NOMO-1 treated with DMSO at 0.1 percent for 48 hours (cell line): ENCODE measurements around the gene NOTCH3.

Source experiments
- DNase-seq: peaks from one replicate; lab custom pipeline; 2025; ENCODE audit not compliant: unreplicated experiment; lab: John Stamatoyannopoulos, UW

Gene NOTCH3

DNA sequence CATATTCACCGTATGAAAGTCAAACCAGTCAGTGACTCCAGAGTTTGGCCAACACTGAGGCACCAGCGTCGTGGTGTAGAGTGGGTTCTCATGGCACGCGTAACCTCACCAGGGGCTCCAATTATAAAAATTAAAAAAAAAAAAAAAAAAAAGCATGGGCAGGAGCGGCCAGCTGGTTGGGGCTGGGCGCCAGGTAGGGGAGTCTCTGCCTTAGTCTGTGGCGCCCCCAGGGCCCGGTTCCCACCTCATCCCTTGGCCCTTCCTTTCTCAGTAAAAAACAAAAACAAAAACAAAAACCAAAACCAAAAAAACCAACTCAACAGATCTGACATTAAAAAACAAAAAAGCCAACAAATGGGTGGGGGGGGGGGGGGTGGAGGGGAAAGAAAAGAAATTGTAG, 36.1 kb upstream of the NOTCH3 start:
- no peak for DNase-seq

DNA sequence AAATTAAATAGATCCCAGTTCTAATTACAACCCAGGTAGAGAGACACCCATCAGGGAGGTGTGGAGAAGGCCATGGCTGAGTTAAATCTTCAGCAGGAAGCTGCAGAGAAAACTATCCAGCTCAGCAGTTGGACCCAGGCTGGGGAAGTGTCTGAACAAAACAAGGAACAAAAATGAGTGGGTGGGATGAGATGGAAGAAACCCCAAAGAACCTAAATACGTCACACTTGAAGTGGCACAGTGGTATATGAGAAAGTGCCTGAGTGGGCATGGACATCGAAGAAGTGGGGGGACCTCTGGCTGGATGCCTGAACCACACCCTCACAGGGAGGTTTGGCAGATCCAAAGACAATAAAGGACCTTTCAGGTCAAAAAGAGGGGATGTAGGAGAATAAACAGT, 35.0 kb upstream of the NOTCH3 start:
- no peak for DNase-seq

DNA sequence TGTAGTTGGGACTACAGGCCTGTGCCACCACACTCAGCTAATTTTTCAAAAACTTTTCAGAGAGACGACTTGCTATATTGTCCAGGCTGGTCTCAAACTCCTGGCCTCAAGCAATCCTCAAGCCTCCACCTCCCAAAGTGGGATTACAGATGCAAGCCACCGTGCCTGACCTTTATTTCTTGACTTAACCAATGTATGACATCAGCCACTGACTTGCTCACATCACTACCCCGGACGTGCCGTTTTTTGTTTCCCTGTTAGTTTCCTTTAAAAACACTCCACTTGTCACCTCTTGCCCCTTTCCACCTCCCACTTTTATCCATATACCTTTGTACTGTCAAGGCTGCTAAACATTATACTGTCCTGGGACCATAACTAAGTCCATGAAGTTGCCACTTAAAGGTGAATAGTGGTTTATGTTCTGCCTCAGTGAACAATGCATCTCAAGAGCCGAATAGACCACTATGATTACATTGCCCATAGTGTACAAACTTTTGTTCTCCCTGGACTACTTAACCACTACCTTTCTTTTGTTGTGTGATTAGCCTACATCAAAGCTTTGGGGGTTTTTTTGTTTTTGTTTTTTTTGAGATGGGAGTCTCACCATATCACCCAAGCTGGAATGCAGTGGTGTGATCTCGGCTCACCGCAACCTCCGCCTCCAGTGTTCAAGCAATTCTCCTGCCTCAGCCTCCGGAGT, 33.8 kb upstream of the NOTCH3 start:
- DNase-seq, result no peak

DNA sequence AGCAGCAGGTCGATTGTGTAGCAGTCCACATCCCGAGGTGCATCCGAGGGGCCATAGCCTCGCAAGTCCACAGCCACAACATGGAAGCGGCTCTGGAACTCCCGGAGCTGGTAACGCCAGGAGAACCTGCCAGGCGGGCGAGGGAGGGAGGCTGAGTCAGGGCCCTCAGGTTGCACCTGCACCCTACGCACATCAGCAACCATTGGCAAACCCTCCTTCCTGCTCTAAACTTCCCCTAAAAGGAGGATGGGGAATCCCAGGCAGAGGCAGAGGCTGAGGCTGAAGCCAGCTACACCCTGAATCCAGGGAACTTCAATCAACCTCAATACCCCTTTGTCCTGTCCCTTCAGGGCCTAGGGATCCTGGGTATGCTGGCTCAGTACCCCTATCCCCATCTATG, 30.5 kb upstream of the NOTCH3 start:
- no peak for DNase-seq

DNA sequence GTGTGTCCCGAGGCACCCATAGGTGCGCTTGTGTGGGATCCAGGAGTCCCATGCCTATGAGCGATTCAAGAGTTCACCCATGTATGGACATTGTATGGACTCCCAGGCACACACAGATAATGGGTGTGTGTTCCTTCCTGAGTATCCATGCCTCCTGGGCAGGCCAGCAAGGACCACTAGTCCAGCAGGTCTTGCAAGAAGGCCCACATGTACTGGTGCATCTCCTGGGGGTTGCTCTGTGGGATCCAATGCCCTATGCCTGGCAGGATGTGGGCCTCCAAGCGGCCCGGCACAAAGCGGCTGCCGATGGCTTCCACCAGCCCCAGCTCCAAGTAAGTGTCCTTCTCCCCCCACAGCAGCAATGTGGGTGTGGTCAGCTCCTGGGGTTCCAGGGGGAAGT, 26.5 kb upstream of the NOTCH3 start:
- DNase-seq, result no peak

DNA sequence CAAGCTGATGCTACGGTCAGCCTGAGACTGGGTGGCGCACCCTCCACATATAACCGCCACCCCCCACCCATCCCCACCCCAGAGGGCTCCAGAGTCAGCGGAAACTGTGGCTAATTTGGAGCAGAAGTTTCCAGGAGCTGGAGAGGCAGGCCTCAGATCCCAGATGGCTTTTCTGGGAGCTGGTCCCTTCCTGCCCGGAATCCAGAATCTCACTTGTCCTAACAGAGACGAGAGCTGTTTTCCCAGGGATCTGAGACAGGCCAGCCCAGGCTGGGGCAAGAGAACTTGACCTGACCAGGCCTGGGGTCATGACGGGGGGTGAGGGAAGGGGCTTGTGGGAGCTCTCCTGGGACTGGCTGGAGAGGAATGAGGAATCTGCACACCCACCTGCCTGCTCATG, 25.0 kb upstream of the NOTCH3 start:
- no peak for DNase-seq

DNA sequence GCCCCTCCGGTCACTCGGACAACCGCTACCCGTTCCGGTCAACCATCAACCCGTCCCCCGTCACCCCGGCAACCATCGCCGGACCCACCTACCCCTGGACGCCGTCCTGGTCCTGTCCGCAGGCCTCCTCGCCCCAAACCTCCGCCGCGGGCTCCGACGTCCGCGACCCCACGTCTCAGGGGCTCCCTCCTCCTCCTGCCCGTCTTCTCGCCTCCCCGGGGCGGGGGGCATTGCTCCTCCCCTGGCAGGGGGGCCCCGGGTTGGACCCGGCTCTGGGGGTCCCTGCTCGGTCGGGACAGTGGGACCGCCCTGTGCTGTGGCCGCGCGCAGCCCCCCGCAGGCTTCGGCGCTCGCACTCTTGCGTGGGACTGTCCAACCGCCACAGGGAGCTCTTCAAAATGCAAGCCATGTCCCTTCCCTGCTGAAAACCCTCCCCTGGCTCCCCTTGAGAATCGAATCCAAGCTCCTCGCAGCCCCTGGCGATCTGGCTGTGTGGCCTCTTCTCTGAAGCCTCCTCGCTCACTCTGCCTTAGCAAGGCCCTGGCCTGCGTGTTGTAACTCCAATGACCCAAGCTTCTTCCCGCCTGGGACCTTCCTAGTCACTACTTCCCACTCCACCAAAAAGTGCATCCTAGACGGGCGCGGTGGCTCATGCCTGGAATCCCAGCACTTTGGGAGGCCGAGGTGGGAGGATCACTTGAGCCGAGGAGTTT, 23.0 kb upstream of the NOTCH3 start:
- DNase-seq, result no peak

DNA sequence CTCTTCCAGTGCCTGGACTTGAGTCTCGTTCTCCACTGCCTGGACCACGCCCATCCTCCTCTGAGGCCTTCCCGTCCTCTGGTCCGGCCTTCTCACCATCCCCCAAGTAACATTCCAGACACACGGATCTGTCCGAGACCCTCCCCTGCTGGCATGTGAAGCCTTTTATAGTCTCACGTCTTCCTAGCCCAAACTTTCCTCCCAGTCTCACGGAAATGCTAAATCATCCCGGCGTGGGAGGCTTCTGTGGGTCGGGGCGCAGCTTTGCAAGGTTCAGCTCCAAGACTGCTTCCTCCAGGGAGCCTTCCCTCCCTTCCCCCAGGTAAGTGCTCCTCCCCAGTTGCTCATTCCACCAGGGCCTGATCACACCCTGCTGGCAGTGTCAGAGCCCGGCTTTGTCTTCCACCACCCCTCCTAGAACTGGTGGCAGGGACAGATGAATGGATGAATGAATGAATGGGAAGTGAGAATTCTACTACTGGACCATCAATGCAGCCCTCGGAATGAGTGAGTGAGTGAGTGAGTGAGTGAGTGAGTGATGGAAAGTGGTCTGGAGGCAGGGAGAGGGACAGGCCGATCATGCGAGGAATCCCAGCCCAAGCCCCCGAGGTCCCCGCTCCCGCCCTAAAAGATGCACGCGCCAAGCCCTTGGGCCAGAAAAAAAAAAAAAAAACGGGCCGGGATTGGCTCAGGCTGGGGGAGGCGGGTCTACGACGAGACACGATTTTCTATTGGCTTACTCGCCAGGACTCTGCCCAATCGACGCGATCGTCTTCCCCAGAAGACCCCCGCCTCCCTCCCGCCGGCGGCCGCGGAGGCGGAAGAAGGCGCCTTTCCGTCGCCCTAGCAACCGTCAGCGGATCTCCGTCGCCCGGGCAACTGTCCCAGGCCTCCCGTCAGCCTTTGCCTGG, 22.2 kb upstream of the NOTCH3 start:
- peak; percentile 87 for DNase-seq

DNA sequence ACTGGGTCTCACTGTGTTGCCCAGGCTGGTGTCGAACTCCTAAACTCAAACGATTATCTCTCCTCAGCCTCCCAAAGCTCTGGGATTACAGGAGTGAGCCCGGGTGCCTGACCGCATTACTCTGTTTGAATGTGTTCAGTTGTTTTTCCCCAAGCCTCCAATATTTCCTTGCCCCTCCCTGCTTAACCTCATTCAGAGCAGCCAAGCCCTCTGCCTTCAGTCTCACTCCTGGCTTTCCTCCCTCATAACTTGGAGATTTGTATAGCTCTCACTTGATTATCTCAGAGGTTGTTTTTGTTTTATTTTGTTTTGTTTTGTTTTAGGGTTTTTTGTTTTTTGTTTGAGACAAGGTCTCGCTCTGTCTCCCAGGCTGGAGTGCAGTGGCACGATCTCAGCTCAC, 20.0 kb upstream of the NOTCH3 start:
- no peak for DNase-seq

DNA sequence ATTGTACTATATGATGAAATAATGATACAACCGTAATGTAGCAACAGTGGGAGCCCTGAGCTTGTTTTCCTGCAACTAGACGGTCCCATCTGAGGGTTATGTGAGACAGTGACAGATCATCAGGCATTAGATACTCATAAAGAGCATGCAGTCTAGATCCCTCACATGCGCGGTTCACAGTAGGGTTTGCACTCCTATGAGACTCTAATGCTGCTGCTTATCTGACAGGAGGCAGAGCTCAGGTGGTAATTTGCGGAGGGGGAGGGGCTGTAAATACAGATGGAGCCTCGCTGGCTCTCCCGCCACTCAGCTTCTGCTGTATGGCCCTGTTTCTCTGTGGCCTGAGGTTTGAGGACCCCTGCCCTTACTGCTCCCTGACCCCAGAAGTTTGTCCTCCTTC, 17.7 kb upstream of the NOTCH3 start:
- no peak for DNase-seq

DNA sequence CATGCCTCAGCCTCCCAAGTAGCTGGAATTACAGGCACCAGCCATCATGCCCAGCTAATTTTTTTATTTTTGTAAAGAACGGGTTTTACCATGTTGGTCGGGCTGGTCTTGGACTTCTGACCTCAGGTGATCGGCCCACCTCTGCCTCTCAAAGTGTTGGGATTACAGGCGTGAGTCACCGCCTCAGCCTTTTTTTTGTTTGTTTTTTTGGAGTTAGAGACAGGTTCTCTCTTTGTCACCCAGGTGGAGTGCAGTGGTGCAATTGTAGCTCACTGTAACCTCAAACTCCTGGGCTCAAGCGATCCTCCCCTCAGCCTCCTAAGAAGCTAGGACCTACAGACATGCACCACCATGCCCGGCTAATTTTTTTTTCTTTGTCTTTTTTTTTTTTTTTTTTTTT, 15.6 kb upstream of the NOTCH3 start:
- DNase-seq, result no peak

DNA sequence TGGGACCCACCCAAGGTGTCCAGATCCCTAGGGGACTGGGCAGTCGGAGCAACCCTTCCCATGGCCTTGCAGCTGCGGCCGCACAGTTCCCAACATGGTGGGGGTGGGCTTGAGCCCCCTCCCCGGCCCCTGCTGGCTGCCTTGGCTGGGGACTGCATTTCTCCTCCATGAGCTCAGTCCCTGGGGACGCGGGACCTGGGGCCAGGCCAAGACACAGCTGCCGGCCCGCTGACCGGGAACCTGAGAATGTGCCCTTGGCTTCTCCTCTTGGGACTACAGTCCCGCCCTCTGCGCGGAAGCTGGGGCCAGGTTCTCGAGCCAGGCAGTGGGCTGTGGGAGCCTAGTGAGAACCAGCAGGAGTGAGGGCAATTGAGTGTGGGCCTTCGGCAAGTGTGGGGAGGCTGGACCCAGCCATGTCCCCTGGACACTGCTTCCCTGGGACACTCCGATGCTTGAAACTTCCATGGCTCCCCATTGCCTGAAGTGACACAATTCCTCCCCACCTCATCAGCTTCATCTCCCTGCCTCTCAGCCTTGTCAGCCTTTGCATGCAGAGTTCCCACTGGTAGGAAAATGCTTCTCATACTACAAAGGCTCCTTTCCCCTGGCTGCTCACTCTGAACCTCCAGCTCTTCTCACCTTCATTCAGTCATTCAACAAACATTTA, 13.1 kb upstream of the NOTCH3 start:
- no peak for DNase-seq

DNA sequence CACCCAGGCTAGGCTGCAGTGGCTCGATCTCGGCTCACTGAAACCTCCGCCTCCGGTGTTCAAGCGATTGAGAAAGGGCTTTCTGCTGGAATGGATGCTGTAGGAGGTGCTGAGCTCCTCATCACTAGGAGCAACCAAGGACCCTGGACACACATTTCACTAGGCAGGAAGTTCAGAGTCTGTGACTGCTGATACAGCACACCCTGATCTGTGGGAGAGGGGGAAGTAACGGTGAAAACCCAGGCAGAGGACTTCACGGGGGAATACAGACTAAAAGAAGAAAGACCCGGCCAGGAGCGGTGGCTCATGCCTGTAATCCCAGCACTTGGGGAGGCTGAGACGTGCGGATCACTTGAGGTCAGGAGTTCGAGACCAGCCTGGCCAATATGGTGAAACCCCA, 11.9 kb upstream of the NOTCH3 start:
- no peak for DNase-seq

DNA sequence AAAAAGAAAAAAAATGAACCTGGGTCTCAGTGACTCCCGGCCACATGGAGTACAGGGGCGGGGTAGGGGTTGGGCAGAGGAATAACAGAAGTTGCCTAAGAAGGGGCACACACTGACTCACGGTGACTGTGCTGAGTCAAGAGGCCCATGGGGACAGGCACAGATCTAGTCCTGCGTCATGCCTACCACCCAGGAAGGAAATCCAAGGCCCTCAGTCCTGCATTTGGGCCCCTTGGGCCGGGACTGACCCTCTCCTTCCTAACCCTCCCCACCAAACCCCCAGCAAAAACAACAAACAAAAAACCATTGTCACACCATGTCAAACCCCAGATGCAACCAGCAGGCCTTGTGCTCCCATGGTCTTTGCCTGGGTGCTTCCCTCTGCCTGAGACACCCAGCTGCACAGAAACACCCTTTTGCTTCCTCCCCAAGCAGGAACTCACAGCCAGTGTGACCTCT, 9.6 kb upstream of the NOTCH3 start:
- peak; percentile 93 for DNase-seq

DNA sequence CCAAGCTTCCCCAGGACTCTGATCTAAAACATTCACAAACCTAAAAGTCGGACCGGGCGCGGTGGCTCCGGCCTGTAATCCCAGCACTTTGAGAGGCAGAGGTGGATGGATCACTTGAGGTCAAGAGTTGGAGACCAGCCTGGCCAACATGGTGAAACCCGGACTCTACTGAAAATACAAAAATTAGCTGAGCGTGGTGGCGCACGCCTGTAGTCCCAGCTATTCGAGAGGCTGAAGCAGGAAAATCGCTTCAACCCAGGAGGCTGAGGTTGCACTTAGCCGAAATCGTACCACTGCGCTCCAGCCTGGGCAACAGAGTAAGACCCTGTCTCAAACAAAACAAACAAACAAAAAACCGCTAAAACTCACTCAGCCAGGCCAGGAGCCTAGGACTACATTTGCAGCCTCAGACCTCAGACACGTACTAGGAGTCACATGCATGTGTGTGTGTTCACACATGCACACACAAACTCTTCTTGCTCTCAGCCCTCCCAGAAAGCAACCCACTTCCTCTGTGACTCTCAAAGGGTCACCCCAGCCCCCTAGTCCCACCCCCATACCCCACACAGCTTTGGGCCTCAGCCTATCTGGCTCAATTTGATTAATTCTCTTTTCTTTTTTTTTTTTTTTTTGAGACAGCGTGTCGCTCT, 704 bp upstream of the NOTCH3 start:
- no peak for DNase-seq

DNA sequence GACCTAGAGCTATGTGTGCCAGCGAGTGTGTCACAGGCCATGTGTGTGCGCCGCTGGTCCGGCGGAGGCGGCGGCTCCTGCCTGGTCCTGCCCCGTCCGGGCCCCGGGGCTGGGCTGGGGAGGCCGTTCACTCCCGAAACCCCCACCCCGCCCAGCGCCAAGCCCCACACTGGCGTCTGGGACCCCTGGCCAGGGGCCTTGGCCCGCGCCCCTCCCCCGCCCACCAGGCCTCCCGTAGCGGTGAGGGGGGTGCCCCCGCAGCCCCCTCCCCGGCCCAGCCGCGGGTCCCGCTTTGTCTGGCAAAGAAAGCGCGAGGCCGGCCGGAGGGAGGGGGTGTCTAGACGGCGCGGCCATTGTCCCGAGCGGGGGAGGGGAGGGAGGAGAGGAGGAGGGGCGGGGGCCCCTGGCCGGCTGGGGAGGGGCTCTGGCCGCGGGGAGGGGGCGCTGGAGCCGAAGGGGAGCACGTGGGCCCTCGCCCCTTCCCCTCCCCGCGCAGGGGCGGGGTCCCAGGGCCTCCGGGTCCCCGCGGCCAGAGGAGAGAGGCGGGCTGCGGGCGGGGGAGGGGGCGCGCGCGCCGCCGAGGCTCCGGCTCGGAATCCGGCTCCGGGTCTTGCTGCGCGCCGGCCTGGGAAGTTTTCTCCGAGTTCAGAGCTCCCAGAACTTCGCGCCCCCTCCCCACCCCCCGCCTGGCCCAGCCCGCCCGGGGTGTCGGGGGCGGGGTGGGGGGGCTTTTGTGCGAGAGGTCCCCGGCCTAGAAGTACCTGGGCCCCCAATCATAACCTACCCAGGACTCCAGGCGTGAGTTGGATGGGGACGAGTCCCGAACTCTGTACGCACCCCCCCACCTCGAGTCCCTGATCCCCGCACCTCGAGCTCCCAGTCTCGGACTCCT, 888 bp downstream of the NOTCH3 start:
- DNase-seq, result no peak

DNA sequence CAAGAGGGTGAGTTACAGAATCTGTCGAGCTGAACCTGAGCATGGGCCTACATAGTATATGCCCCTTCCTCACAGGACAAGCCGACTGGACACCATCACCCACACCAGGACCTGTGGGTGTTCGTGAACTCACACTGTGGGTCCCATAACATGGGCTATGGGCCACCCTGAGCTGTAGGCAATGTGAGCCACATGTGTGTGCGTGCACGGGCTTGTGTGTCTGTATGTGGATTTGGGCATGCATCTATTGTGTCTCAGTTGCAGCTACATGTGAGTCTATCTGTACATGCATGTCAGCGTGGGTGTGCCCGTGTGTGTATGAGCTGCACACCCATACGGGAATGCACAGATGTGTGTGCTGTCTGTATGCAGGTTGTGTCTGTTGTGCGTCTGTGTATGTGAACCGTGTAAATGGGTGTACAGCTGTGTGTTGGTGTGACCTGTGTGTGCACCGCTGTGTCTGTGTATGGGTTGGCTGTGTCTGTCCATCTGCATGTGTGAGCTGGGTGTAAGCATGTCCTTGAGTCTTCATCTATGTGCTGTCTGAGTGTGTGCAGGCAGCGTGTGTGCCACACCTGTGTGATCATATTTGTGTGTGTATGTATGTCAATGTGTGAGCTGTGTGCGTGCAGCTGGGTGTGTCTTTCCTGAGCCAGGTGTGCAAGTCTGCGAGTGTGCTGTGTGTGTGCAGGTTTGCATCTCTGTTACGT, 1.7 kb downstream of the NOTCH3 start:
- DNase-seq, result no peak

DNA sequence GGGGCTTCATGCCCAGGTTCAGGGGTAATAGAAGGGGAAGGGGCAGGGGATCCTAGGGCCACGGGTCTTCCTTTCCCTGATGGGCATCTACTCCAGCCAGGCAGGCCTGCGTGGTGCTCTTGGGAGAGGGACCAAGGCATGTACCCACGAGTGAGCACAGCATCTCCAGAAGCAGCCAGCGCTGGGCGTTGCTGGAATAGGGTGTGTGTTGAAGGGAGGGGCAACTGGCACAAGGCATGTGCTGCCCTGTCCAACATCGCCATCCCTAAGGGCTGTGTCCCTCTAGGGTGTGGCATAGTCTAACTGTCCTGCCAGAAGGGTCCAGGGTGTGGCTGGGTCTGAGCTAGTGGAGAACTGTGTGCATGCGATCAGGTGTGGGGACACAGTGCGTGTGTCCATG, 2.9 kb downstream of the NOTCH3 start:
- no peak for DNase-seq

DNA sequence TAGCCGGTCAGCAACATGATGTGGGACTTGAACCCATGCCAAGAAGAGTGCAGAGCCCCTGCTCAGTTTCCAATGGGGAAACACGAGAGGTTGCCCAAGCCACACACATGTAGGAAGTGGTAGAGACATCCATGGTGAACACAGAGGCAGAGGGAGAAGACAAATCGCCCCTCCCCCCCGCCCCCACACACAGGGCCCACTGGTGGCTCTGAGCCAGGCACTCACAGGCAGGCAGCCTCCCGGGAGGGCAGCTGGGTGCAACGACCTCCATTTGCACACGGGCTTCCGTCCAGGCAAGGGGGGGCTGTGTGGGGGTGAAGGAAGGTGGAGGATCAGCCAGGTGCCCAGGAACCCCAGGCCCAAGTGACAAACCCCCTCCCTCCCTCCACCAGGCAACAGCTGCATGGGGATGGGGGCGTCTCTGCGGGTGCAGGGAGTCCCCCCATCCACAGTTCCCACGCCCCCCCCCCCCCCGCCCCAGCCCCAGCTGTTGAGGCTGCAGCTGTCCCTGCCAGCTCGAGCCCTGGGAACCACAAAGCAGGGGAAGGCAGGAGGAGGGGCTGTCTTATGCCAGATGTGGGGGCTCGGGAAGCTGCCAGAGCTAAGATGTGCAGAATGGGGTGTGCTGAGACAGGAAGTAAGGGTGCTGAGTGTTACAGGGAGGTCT, 3.4 kb downstream of the NOTCH3 start:
- no peak for DNase-seq
